ENCODE results near the gene HINT1. TPM values are rescaled to one million over a fixed set of nuclear protein-coding genes. Genes with fewer than 3 reads are reported as not detected.

HINT1 gene
- 91.1 and 104 TPM in 2 replicates for total RNA-seq

GRCh38 chr5:131165119-131165727, at the start of gene HINT1:
TSS of gene HINT1 (minus strand) at chr5:131165256. CDS start at chr5:131165205, 51 bp downstream.

GRCh38 chr5:131170540-131171275, 5.7 kb upstream of the HINT1 start, which contains the start of gene LYRM7:
TSS of gene LYRM7 (plus strand) at chr5:131170944. CDS start at chr5:131171021, 77 bp downstream.

Other genes with a start within 250 kb of the HINT1 start
- 8.4 and 12.1 TPM in 2 replicates for gene LYRM7, start 5.7 kb upstream of the HINT1 start, total RNA-seq
- gene CDC42SE2, start 98.8 kb upstream of the HINT1 start, total RNA-seq: 19.7 and 20.1 TPM in 2 replicates

Measured in smooth muscle cell of the pulmonary artery (primary cell).